ENCODE data around the gene ID3. TPM values are rescaled to one million over a fixed set of nuclear protein-coding genes. Genes with fewer than 3 reads are reported as not detected.
A peak's percentile ranks its signal among the peaks of the same experiment; 100 is the strongest.

ID3 gene
- polyA plus RNA-seq, 1 donor from 2014 or later, result 8.0 TPM

DNA sequence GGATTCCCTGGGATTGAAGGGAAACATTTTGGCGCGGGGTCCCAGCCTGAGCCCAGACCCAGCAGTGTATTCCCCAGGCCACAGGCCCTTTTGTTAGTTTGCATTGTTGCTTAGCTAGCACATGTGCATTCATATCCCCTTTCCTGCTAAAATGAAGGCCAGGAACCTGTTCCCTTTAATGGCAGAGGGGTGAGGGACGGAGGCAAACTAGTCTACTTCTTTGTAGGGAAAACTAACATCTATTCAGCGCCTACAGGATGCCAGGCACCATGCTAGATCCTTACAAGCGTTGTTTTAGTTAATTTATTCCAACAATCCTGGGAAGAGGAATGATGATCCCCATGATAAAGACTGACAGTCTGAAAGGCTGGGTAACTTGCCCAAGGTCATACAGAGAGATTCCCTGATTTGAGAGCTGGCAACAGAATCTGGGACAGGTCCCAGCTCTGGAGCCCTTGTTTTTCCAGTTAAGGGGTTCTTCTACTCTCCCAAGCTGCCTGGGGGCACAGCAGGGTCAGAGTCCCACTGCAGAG is 27.7 kb downstream of the ID3 start:
- Histone ChIP-seq H3K4me3 (ENCODE audit: low read length) (peak overlapping the region; percentile 73), H3K79me2 (replicated peaks; ENCODE audit: insufficient read depth, low read length) (no peaks in the 10 kb centered on the region), H3K9ac (ENCODE audit: low read length) (peak overlapping the region; percentile 34), H4K20me1 (ENCODE audit: insufficient read depth) (no peaks in the 10 kb centered on the region), H3K9me3 (ENCODE audit: low read length) (no peaks in the 10 kb centered on the region), H3K27me3 (ENCODE audit: insufficient read depth, low read depth, low read length) (no peaks in the 10 kb centered on the region), H3K4me2 (ENCODE audit: low read length) (no peak overlapping the region), H3F3A (ENCODE audit: insufficient read depth, low read length, poor library complexity, severe bottlenecking) (no peaks in the 10 kb centered on the region), H3K9me2 (ENCODE audit: insufficient read depth, low read length) (no peaks in the 10 kb centered on the region), H2AFZ (ENCODE audit: low read depth, low read length) (peak overlapping the region; percentile 51), H3K27ac (ENCODE audit: low read length) (no peak overlapping the region), H3K36me3 (ENCODE audit: insufficient read depth, low read length) (no peaks in the 10 kb centered on the region)
- TF ChIP-seq POLR2AphosphoS5 (IDR thresholded peaks at IDR 0.05), result no peak
- no peak for TF ChIP-seq SMC3 (conservative IDR thresholded peaks at IDR 0.05; ENCODE audit: poor library complexity)
- TF ChIP-seq, protein P1, sequence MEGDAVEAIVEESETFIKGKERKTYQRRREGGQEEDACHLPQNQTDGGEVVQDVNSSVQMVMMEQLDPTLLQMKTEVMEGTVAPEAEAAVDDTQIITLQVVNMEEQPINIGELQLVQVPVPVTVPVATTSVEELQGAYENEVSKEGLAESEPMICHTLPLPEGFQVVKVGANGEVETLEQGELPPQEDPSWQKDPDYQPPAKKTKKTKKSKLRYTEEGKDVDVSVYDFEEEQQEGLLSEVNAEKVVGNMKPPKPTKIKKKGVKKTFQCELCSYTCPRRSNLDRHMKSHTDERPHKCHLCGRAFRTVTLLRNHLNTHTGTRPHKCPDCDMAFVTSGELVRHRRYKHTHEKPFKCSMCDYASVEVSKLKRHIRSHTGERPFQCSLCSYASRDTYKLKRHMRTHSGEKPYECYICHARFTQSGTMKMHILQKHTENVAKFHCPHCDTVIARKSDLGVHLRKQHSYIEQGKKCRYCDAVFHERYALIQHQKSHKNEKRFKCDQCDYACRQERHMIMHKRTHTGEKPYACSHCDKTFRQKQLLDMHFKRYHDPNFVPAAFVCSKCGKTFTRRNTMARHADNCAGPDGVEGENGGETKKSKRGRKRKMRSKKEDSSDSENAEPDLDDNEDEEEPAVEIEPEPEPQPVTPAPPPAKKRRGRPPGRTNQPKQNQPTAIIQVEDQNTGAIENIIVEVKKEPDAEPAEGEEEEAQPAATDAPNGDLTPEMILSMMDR (IDR thresholded peaks at IDR 0.05; ENCODE audit: poor library complexity, severe bottlenecking), result no peak
- no peak for TF ChIP-seq MXI1 (conservative IDR thresholded peaks at IDR 0.05; ENCODE audit: poor library complexity, severe bottlenecking)
- TF ChIP-seq EZH2 (IDR thresholded peaks at IDR 0.05; ENCODE audit: borderline replicate concordance, insufficient read depth, low read length, poor library complexity, severe bottlenecking), result no peak
- no peak for TF ChIP-seq RAD21 (conservative IDR thresholded peaks at IDR 0.05)

DNA sequence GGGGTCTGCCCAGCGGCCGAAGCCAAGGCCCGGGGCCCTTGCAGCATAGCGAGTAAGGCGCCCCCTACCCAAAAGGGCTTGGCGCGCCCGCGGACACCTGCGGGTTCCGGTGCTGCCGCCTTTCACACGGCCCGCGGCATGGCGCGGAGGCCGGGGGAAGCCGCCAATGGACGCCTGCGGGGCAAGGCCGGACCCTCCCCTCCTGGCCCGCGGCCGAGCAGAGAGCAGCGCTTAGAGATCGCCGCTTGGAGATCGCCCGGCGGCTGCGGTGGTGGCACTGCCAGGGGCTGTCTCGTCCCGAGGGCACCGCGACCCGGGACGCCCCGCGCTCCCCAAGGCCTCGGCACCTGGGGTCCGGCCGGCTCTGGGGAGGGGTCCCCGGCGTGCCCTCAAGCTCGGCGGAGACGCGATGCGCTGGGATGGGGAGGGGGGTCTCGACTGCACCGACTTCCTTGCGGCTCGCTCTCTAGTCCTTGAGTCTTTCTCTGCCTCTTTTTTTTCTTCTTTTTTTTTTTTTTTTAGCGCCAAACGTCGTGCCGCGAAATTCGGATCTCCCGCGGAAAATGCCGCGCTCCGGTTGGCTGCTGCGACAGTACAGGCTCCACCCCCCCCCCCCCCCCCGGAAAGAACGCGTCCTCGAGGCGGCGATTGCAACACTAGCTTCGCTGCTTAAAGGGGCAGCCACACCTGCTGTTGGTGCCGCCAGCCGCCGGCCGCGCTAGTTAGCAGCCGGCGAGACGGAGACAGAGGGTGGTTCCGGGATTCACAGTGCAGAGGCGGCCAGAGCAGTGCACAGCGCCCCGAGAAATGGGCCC is 28.3 kb downstream of the ID3 start, which contains the start of gene E2F2:
Gene E2F2, minus strand, starts transcription at position 487 of the 815 bp plus-strand sequence. Its CDS starts 440 bp downstream, at position 47.
- Histone ChIP-seq H2AFZ (ENCODE audit: low read depth, low read length) (peak within 1 kb of the TSS; percentile 51), H3K9me3 (ENCODE audit: low read length) (no peaks in the 10 kb centered on the region), H3K9me2 (ENCODE audit: insufficient read depth, low read length) (no peaks in the 10 kb centered on the region), H3K27ac (ENCODE audit: low read length) (no peak within 1 kb of the TSS), H3K79me2 (replicated peaks; ENCODE audit: insufficient read depth, low read length) (no peaks in the 10 kb centered on the region), H3K9ac (ENCODE audit: low read length) (peak within 1 kb of the TSS; percentile 34), H3K27me3 (ENCODE audit: insufficient read depth, low read depth, low read length) (no peaks in the 10 kb centered on the region), H3F3A (ENCODE audit: insufficient read depth, low read length, poor library complexity, severe bottlenecking) (no peaks in the 10 kb centered on the region), H3K36me3 (ENCODE audit: insufficient read depth, low read length) (no peaks in the 10 kb centered on the region), H3K4me2 (ENCODE audit: low read length) (peak within 1 kb of the TSS; percentile 51), H3K4me3 (ENCODE audit: low read length) (peak within 1 kb of the TSS; percentile 73), H4K20me1 (ENCODE audit: insufficient read depth) (no peaks in the 10 kb centered on the region)
- TF ChIP-seq SMC3 (conservative IDR thresholded peaks at IDR 0.05; ENCODE audit: poor library complexity) (no peak), MXI1 (conservative IDR thresholded peaks at IDR 0.05; ENCODE audit: poor library complexity, severe bottlenecking) (peak; percentile 91), EZH2 (IDR thresholded peaks at IDR 0.05; ENCODE audit: borderline replicate concordance, insufficient read depth, low read length, poor library complexity, severe bottlenecking) (no peak), RAD21 (conservative IDR thresholded peaks at IDR 0.05) (peak; percentile 31), TAF1 (IDR thresholded peaks at IDR 0.05; ENCODE audit: low read depth) (no peak), POLR2AphosphoS5 (IDR thresholded peaks at IDR 0.05) (peak; percentile 28), EP300 (conservative IDR thresholded peaks at IDR 0.05; ENCODE audit: poor library complexity, severe bottlenecking) (no peak)
- TF ChIP-seq, protein P1 (IDR thresholded peaks at IDR 0.05; ENCODE audit: poor library complexity, severe bottlenecking), result peak; percentile 56
- TF ChIP-seq, protein P2, sequence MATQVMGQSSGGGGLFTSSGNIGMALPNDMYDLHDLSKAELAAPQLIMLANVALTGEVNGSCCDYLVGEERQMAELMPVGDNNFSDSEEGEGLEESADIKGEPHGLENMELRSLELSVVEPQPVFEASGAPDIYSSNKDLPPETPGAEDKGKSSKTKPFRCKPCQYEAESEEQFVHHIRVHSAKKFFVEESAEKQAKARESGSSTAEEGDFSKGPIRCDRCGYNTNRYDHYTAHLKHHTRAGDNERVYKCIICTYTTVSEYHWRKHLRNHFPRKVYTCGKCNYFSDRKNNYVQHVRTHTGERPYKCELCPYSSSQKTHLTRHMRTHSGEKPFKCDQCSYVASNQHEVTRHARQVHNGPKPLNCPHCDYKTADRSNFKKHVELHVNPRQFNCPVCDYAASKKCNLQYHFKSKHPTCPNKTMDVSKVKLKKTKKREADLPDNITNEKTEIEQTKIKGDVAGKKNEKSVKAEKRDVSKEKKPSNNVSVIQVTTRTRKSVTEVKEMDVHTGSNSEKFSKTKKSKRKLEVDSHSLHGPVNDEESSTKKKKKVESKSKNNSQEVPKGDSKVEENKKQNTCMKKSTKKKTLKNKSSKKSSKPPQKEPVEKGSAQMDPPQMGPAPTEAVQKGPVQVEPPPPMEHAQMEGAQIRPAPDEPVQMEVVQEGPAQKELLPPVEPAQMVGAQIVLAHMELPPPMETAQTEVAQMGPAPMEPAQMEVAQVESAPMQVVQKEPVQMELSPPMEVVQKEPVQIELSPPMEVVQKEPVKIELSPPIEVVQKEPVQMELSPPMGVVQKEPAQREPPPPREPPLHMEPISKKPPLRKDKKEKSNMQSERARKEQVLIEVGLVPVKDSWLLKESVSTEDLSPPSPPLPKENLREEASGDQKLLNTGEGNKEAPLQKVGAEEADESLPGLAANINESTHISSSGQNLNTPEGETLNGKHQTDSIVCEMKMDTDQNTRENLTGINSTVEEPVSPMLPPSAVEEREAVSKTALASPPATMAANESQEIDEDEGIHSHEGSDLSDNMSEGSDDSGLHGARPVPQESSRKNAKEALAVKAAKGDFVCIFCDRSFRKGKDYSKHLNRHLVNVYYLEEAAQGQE (IDR thresholded peaks at IDR 0.05; ENCODE audit: borderline replicate concordance), result no peak

Data from neural cell (in vitro differentiated cells).